ENCODE data around the gene TALDO1. TPM values are rescaled to one million over a fixed set of nuclear protein-coding genes. Genes with fewer than 3 reads are reported as not detected.
A peak's percentile ranks its signal among the peaks of the same experiment; 100 is the strongest.

The TALDO1 gene
- total and polyA plus RNA-seq, 10 of the 15 experiments (the other 5 are each of a cell fraction or from before 2014, with no cell fraction given) = 121 to 302 (median 182) TPM

DNA sequence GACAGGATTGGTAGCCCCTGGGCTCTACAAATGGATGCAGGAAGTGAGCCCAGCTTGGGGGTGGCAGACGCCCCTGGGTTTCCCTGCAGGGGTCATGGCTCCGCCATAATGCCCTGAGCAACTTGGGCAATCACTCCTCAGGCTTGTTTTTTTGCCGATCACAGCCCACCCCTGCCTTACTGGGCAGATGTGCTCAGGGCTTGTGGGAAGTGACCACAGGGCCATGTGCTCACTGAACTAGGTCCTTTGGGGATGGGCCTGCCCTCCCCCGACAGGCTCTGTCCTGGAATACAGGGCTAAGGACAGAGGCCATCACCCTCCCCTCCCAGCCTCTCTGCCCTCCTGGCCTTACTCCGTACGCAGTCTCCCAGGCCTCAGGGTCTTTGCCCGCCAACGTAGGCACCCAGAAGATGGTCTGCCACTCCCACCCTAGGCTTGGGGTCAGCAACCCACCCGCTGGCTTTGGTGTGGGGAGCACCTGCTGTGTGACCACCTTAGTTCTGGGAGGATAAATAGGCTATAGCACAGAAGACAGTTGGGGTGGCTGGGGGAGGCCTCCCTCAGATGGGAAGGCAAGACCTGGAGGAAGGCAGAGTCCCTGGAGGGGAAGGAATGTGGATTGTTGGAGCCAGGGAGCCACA is 66.3 kb downstream of the TALDO1 start:
- H2AFZ ChIP-seq (ENCODE audit: control insufficient read depth, low read depth, low read length) = no peak overlapping the region
- no peak overlapping the region for H3K4me2 ChIP-seq (ENCODE audit: control insufficient read depth, insufficient read depth)
- FAIRE-seq = no peak
- 76% methylated on average over 9 of the region's 9 CpGs for WGBS (ENCODE audit: insufficient coverage, insufficient replicate concordance, low lambda C conversion rate, missing lambda C conversion rate)
- no peak for ATAC-seq
- no peak overlapping the region for H3K9ac ChIP-seq (ENCODE audit: control insufficient read depth, insufficient read depth, low read length)
- intact Hi-C loops (cut with micrococcal nuclease; ENCODE audit: unreplicated experiment) (no loop called here), in situ Hi-C loops (cut with MboI) (loop anchor here (25.0 kb wide), 1 partner anchor 1574 kb away; the partner anchor contains the start of gene CD81)
- BruUV-seq (replicated peaks) = no TSS peak
- ChIA-PET RAD21 (ENCODE audit: unreplicated experiment) (no interaction called here), CTCF (no interaction called here), SMC1A (ENCODE audit: uncharacterized antibody, unreplicated experiment) (no interaction called here), POLR2A (no interaction called here)
- peaks cover 34% of the 10 kb centered on the region for H3K79me2 ChIP-seq (ENCODE audit: control insufficient read depth, insufficient read depth, low read length)
- no peak overlapping the region for H3K4me3 ChIP-seq
- H3K4me1 ChIP-seq (ENCODE audit: control insufficient read depth, insufficient read depth, low read length) = peaks cover 7% of the 10 kb centered on the region; the same call in 1 of the 2 replicates
- peaks cover 8% of the 10 kb centered on the region; the same call in 1 of the 2 replicates for H4K20me1 ChIP-seq (ENCODE audit: control insufficient read depth, insufficient read depth)
- no peak for DNase-seq (ENCODE audit: low read depth, low spot score)
- H3K27ac ChIP-seq (ENCODE audit: control insufficient read depth, insufficient read depth) = no peak overlapping the region
- H3K9me3 ChIP-seq (replicated peaks; ENCODE audit: control insufficient read depth, insufficient read depth, low read length) = no peaks in the 10 kb centered on the region
- no peaks in the 10 kb centered on the region for H3K27me3 ChIP-seq (replicated peaks in 1 of 2; ENCODE audit: control insufficient read depth in 2 of 2, insufficient read depth in 2 of 2, low read length in 1 of 2)
- peaks cover 8 to 28% of the 10 kb centered on the region in 2 experiments; a peak in 3 of 4 replicates for H3K36me3 ChIP-seq (ENCODE audit: control insufficient read depth in 2 of 2, insufficient read depth in 2 of 2, low read length in 1 of 2)
- TF ChIP-seq IKZF1 (conservative IDR thresholded peaks at IDR 0.05) (no peak), RCOR1 (conservative IDR thresholded peaks at IDR 0.05; ENCODE audit: low read depth, low read length) (no peak), RBBP5 (conservative IDR thresholded peaks at IDR 0.05) (no peak), ZNF687 (IDR thresholded peaks at IDR 0.05) (no peak), PML (IDR thresholded peaks at IDR 0.05; ENCODE audit: low read length) (peak; percentile 54; the same call in 1 of the 2 replicates), POLR2AphosphoS2 (IDR thresholded peaks at IDR 0.05; ENCODE audit: low read depth, low read length) (peak; percentile 80; the same call in 1 of the 2 replicates), NRF1 (conservative IDR thresholded peaks at IDR 0.05; ENCODE audit: low read depth, low read length) (no peak), FOXM1 (IDR thresholded peaks at IDR 0.05; ENCODE audit: low read depth, low read length) (no peak), PRDM15 (CRISPR knock-in tag; IDR thresholded peaks at IDR 0.05) (no peak), ZBED1 (IDR thresholded peaks at IDR 0.05; ENCODE audit: borderline replicate concordance) (peak; percentile 67; the same call in 1 of the 2 replicates), TBL1XR1 (IDR thresholded peaks at IDR 0.05; ENCODE audit: low read depth, low read length) (no peak), MEF2B (IDR thresholded peaks at IDR 0.05; ENCODE audit: partially characterized antibody, poor library complexity, severe bottlenecking) (no peak), YBX1 (IDR thresholded peaks at IDR 0.05) (no peak), ASH2L (IDR thresholded peaks at IDR 0.05; ENCODE audit: borderline replicate concordance, low read depth) (no peak), CBX3 (IDR thresholded peaks at IDR 0.05; ENCODE audit: borderline replicate concordance, low read depth) (no peak), BCL11A (IDR thresholded peaks at IDR 0.05; ENCODE audit: low read depth, low read length) (no peak)
- TF ChIP-seq, protein P1, sequence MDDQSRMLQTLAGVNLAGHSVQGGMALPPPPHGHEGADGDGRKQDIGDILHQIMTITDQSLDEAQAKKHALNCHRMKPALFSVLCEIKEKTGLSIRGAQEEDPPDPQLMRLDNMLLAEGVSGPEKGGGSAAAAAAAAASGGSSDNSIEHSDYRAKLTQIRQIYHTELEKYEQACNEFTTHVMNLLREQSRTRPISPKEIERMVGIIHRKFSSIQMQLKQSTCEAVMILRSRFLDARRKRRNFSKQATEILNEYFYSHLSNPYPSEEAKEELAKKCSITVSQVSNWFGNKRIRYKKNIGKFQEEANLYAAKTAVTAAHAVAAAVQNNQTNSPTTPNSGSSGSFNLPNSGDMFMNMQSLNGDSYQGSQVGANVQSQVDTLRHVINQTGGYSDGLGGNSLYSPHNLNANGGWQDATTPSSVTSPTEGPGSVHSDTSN (IDR thresholded peaks at IDR 0.05; ENCODE audit: insufficient replicate concordance, low read depth, low read length) = no peak

All from GM12878 (cell line).